ENCODE results near the gene CTAGE4. TPM values are rescaled to one million over a fixed set of nuclear protein-coding genes. Genes with fewer than 3 reads are reported as not detected.
"Not testable (repeated sequence)": the region's sequence is repeated elsewhere in the genome, so short reads cannot be mapped to it uniquely, and the experiment has no call there.

CTAGE4 gene
- total and polyA plus RNA-seq, 3 experiments from 2014 or later, result 0.15 to 1.8 (median 1.4) TPM

DNA sequence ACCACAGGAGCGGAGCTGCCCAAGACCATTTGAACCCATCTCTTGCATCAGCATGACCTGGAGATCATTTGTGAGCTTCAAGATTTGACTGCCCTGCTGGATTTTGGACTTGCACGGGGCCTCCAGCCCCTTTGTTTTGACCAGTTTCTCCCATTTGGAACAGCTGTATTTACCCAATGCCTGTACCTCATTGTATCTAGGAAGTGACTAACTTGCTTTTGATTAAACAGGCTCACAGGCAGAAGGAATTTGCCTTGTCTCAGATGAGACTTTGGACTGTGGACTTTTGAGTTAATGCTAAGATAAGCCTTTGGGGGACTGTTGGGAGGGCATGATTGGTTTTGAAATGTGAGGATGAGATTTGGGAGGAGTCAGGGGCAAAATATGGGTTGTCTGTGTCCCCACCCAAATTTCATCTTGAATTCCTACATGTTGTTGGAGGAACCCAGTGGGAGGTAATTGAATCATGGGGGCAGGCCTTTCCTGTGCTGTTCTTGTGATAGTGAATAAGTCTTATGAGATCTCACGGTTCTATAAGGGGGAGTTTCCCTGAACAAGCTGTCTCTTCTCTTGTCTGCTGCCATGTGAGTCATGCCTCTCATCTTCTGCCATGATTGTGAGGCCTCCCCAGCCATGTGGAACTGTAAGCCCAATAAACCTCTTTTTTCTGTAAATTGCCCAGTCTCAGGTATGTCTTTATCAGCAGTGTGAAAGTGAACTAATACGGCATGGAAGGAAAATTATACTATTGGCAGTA lies 11.5 kb upstream of the CTAGE4 start:
- H3K4me3 ChIP-seq (ENCODE audit: low read length); H3K9me3 Mint-ChIP-seq; H3K4me1 ChIP-seq (ENCODE audit: insufficient read depth, low read length); DNase-seq; H3K4me3 Mint-ChIP-seq; H3K9me3 ChIP-seq (ENCODE audit: low read length); CTCF ChIA-PET; H3K36me3 ChIP-seq (ENCODE audit: insufficient read depth, low read length); H3K27ac Mint-ChIP-seq; H3K27ac ChIP-seq (ENCODE audit: low read depth, low read length); H3K4me1 Mint-ChIP-seq; POLR2A ChIA-PET; H3K27me3 ChIP-seq (ENCODE audit: insufficient read depth, low read length, poor library complexity, severe bottlenecking): not testable (repeated sequence)
- peaks cover 10 to 15% of the 10 kb centered on the region in 2 donors for H3K27me3 Mint-ChIP-seq
- H3K36me3 Mint-ChIP-seq, result peaks cover 0 to 13% (median 0%) of the 10 kb centered on the region in 3 donors

GRCh38 chr7:144174613-144175012 lies 8.7 kb upstream of the CTAGE4 start:
- no peak overlapping the region for H3K27ac Mint-ChIP-seq
- POLR2A ChIA-PET, result no interaction called here
- H3K9me3 Mint-ChIP-seq, result peaks cover 2 to 4% (median 4%) of the 10 kb centered on the region in 5 donors
- H3K36me3 ChIP-seq (ENCODE audit: insufficient read depth, low read length), result no peaks in the 10 kb centered on the region
- H3K27me3 Mint-ChIP-seq, result peaks cover 9 to 27% of the 10 kb centered on the region in 2 donors
- H3K4me1 Mint-ChIP-seq, result peaks cover 0 to 3% (median 3%) of the 10 kb centered on the region in 3 donors
- H3K9me3 ChIP-seq (ENCODE audit: low read length), result no peaks in the 10 kb centered on the region
- no peaks in the 10 kb centered on the region for H3K4me1 ChIP-seq (ENCODE audit: insufficient read depth, low read length)
- no peak overlapping the region for H3K27ac ChIP-seq (ENCODE audit: low read depth, low read length)
- CTCF ChIA-PET, result interaction anchor here (1.1 kb wide), 1 partner anchor 19 kb away, joined by 3 read pairs; no protein-coding TSS in a partner anchor
- no peak overlapping the region for H3K4me3 ChIP-seq (ENCODE audit: low read length)
- H3K36me3 Mint-ChIP-seq, result peaks cover 0 to 13% (median 2%) of the 10 kb centered on the region in 3 donors
- H3K27me3 ChIP-seq (ENCODE audit: insufficient read depth, low read length, poor library complexity, severe bottlenecking), result no peaks in the 10 kb centered on the region
- no peak for DNase-seq
- no peak overlapping the region for H3K4me3 Mint-ChIP-seq

DNA sequence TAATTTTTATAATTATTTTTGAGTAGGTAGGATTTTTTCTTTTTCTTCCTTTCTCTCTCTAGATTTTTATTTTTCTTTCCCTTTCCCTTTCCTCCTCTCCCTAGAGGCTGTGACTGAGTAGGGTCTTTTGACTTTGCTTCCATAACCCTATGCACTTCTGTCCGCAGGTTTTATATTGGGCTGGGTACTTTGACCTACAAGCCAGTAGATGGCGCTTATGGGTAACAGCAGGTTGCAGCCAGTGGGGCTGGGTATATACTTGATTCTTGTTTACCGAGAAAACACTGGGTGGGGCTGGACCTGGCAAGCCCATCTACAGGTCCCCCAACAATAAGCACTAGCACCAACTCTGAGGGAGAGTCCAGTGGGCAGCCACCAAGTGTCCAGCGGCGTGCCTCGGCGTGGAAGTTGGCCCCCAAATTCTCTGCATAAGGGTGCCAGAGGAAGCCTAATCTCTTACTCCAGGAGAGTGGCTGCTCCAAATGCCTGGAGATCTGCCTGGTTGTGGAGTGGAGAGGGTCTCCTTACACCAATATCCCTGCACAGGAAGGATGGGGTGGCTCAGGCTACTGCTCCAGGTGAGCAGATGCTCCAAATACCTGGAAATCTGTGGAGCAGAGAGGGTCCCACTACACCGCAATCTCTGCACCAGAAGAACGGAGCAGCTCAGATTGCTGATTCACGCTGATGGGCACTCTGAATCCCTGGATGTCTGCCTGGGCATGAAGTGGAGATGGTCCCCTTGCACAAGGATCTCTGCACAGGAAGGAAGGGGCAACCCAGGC lies 4.7 kb upstream of the CTAGE4 start:
- H3K27me3 ChIP-seq (ENCODE audit: insufficient read depth, low read length, poor library complexity, severe bottlenecking); H3K27ac ChIP-seq (ENCODE audit: low read depth, low read length); H3K4me3 ChIP-seq (ENCODE audit: low read length); H3K36me3 ChIP-seq (ENCODE audit: insufficient read depth, low read length); H3K9me3 Mint-ChIP-seq; H3K9me3 ChIP-seq (ENCODE audit: low read length); H3K4me1 ChIP-seq (ENCODE audit: insufficient read depth, low read length); H3K27ac Mint-ChIP-seq; POLR2A ChIA-PET; H3K36me3 Mint-ChIP-seq; H3K4me1 Mint-ChIP-seq; H3K4me3 Mint-ChIP-seq: not testable (repeated sequence)
- H3K27me3 Mint-ChIP-seq, result peaks cover 4 to 22% of the 10 kb centered on the region in 2 donors
- CTCF ChIA-PET, result interaction anchor here (1.0 to 1.5 kb wide), 2 partner anchors 213 to 215 kb away, joined by 3 to 5 read pairs; no protein-coding TSS in a partner anchor
- DNase-seq, result peak in 3 of 5 donors; percentile 45 to 56 (median 49)

DNA sequence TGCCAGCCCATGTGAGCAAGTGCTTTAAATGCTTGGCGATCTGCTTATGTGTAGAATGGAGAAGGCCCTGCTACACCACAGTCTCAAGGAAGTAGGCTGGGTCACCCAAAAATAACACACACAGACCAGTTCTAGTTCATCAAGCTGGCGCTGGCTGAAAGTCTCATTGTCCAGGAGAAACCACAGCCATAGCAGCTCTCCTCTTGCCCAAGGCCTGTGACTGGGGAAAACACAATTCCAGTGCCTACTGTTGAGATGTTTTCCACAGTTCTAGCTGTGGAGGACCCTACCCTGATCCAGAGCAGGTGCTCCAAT lies 4.1 kb upstream of the CTAGE4 start:
- CTCF ChIA-PET, H3K4me3 Mint-ChIP-seq: not testable (repeated sequence)

DNA sequence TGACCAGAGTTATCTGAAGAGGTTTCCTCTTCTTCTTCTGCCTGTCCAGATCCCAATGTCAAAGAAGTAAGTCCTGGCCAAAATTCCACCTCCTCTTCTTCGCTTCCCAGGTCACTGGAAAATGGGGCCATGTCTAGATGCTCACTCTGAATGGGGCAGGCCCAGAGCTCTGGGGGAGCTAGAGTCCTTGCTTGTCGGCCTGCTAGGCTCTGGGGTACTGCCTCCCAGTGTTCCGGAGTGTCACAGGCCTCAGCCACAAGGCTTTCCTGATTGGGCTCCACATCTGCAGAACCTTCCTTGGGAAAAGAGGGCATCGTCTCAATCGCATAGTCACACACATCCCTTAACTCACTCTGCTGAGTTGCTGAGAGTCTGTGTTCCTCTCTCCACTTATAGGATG lies 4.6 kb downstream of the CTAGE4 start:
- H3K27ac Mint-ChIP-seq; H3K27me3 Mint-ChIP-seq; H3K9me3 ChIP-seq (ENCODE audit: low read length); H3K4me1 Mint-ChIP-seq; DNase-seq; H3K4me3 ChIP-seq (ENCODE audit: low read length); H3K36me3 ChIP-seq (ENCODE audit: insufficient read depth, low read length); CTCF ChIA-PET; H3K27ac ChIP-seq (ENCODE audit: low read depth, low read length); H3K4me3 Mint-ChIP-seq; POLR2A ChIA-PET; H3K36me3 Mint-ChIP-seq; H3K9me3 Mint-ChIP-seq; H3K27me3 ChIP-seq (ENCODE audit: insufficient read depth, low read length, poor library complexity, severe bottlenecking); H3K4me1 ChIP-seq (ENCODE audit: insufficient read depth, low read length): not testable (repeated sequence)

More for the DNA sequence above, 4.1 kb upstream of the CTAGE4 start:
- H3K4me1 ChIP-seq (ENCODE audit: insufficient read depth, low read length); H3K27me3 ChIP-seq (ENCODE audit: insufficient read depth, low read length, poor library complexity, severe bottlenecking); H3K9me3 ChIP-seq (ENCODE audit: low read length); H3K27ac ChIP-seq (ENCODE audit: low read depth, low read length); H3K4me3 ChIP-seq (ENCODE audit: low read length); H3K36me3 Mint-ChIP-seq; POLR2A ChIA-PET; H3K36me3 ChIP-seq (ENCODE audit: insufficient read depth, low read length); DNase-seq; H3K4me1 Mint-ChIP-seq; H3K27ac Mint-ChIP-seq; H3K9me3 Mint-ChIP-seq: not testable (repeated sequence)
- H3K27me3 Mint-ChIP-seq, result peaks cover 3 to 20% of the 10 kb centered on the region in 2 donors

DNA sequence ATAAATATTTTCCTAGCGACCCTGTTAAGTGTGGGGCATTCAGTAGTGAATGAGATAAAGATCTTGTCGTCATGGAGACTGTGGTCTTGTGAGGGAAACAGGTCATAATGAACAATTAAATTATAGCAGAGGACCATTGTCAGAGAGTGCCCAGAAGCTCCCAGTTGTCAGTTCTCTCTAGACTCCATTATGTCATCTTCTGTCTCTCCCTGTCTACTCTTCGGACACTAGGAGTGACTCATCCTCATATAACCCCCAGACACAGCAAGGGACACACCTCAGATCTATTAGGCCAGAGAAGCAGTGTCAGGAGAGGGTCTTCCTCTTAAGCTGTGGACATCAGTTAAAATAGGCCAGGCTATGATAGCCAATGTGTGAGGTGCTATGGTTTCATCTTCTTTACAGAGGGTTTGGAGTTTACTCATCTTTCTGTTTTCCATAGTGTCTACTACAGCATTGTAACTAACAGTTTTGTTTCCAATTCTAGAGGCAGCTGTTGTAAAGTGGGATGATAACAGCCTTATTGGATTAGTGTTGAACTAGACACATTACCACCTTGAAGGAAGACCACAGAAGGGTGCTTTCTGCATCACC lies 5.4 kb downstream of the CTAGE4 start:
- H3K36me3 ChIP-seq (ENCODE audit: insufficient read depth, low read length); DNase-seq; H3K4me1 Mint-ChIP-seq; CTCF ChIA-PET; H3K4me1 ChIP-seq (ENCODE audit: insufficient read depth, low read length); H3K4me3 ChIP-seq (ENCODE audit: low read length); H3K27ac Mint-ChIP-seq; POLR2A ChIA-PET; H3K9me3 Mint-ChIP-seq; H3K36me3 Mint-ChIP-seq; H3K27me3 ChIP-seq (ENCODE audit: insufficient read depth, low read length, poor library complexity, severe bottlenecking); H3K9me3 ChIP-seq (ENCODE audit: low read length); H3K4me3 Mint-ChIP-seq; H3K27ac ChIP-seq (ENCODE audit: low read depth, low read length); H3K27me3 Mint-ChIP-seq: not testable (repeated sequence)

GRCh38 chr7:144193782-144194181 lies 10.5 kb downstream of the CTAGE4 start:
- DNase-seq; H3K27me3 Mint-ChIP-seq; POLR2A ChIA-PET; H3K27ac ChIP-seq (ENCODE audit: low read depth, low read length); H3K4me1 ChIP-seq (ENCODE audit: insufficient read depth, low read length); H3K4me3 ChIP-seq (ENCODE audit: low read length); H3K9me3 Mint-ChIP-seq; CTCF ChIA-PET; H3K4me1 Mint-ChIP-seq; H3K36me3 ChIP-seq (ENCODE audit: insufficient read depth, low read length); H3K9me3 ChIP-seq (ENCODE audit: low read length); H3K27me3 ChIP-seq (ENCODE audit: insufficient read depth, low read length, poor library complexity, severe bottlenecking); H3K4me3 Mint-ChIP-seq; H3K36me3 Mint-ChIP-seq; H3K27ac Mint-ChIP-seq: not testable (repeated sequence)

GRCh38 chr7:144194453-144194852 lies 11.2 kb downstream of the CTAGE4 start:
- CTCF ChIA-PET; H3K9me3 Mint-ChIP-seq; H3K36me3 ChIP-seq (ENCODE audit: insufficient read depth, low read length); H3K27me3 Mint-ChIP-seq; H3K4me3 ChIP-seq (ENCODE audit: low read length); H3K4me1 ChIP-seq (ENCODE audit: insufficient read depth, low read length); H3K9me3 ChIP-seq (ENCODE audit: low read length); POLR2A ChIA-PET; H3K4me1 Mint-ChIP-seq; DNase-seq; H3K27me3 ChIP-seq (ENCODE audit: insufficient read depth, low read length, poor library complexity, severe bottlenecking); H3K36me3 Mint-ChIP-seq; H3K4me3 Mint-ChIP-seq; H3K27ac ChIP-seq (ENCODE audit: low read depth, low read length); H3K27ac Mint-ChIP-seq: not testable (repeated sequence)
